NCI-H128 (cell line): ENCODE measurements around the gene TEX50.
A peak's percentile ranks its signal among the peaks of the same experiment; 100 is the strongest.
"Not testable (repeated sequence)": the region's sequence is repeated elsewhere in the genome, so short reads cannot be mapped to it uniquely, and the experiment has no call there.

ENCODE experiments used
- DNase-seq: peaks from one replicate; lab custom pipeline; 2025; ENCODE audit not compliant: unreplicated experiment; lab: John Stamatoyannopoulos, UW

TEX50 gene

GRCh38 chr1:173661763-173662162, 26.6 kb downstream of the TEX50 start:
- DNase-seq = no peak

GRCh38 chr1:173663159-173663558, 28.0 kb downstream of the TEX50 start:
- no peak for DNase-seq

- DNase-seq = no peak
These were observed 31.5 kb downstream of the TEX50 start for GRCh38 chr1:173666646-173667045.

GRCh38 chr1:173669491-173669941, 34.4 kb downstream of the TEX50 start, which contains the start of gene ANKRD45:
ANKRD45 (minus strand) TSS chr1:173669851; CDS start chr1:173659418, 10,433 bp downstream.
- DNase-seq = peak; percentile 61

GRCh38 chr1:173674496-173674895, 39.4 kb downstream of the TEX50 start:
- not testable (repeated sequence) for DNase-seq

- not testable (repeated sequence) for DNase-seq
These were observed 45.0 kb downstream of the TEX50 start for GRCh38 chr1:173680152-173680551.

- DNase-seq = no peak
These were observed 47.0 kb downstream of the TEX50 start for GRCh38 chr1:173682184-173682583.

- not testable (repeated sequence) for DNase-seq
These were observed 48.7 kb downstream of the TEX50 start for GRCh38 chr1:173683838-173684237.

- DNase-seq = not testable (repeated sequence)
These were observed 50.0 kb downstream of the TEX50 start for GRCh38 chr1:173685121-173685520.
